K562 (cell line): ENCODE data around the gene OR9Q2. TPM values are rescaled to one million over a fixed set of nuclear protein-coding genes. Genes with fewer than 3 reads are reported as not detected.

ENCODE experiments used
- ATAC-seq: fragments of 200-7000 bp; cut with Tn5 transposase; 3 replicates; pipeline ENCODE4 v1.9.1; 2020; ENCODE audit warnings: moderate library complexity
- BruUV-seq: library from RNA; stranded (reverse); fragments of 400-500 nt; replicated peaks from 2 replicates; lab custom pipeline; 2021; lab: Mats Ljungman, UMichigan
- CTCF ChIA-PET: fragments of 300-600 bp; formaldehyde crosslinking; extraction: SDS; loops from one replicate; lab custom pipeline; 2021; ENCODE audit warnings: low intra/inter-chr PET ratio; lab: Yijun Ruan, JAX
- POLR2A ChIA-PET: fragments of 300-600, 350-650 bp; sonication (Branson Sonifier 250); formaldehyde crosslinking; extraction: SDS; loops from one replicate; lab custom pipeline; 2021; ENCODE audit warnings: antibody characterized with exemption, inconsistent platforms; lab: Yijun Ruan, JAX
- DNase-seq, 4 experiments: peaks; one replicate each; pipeline versions ENCODE4 v3.0.0 to v3.0.0-alpha.2; 2011 to 2018; ENCODE audit warnings: low spot score in 3 of 4, mixed read lengths in 3 of 4; ENCODE audit errors: extremely low read depth in 1 of 4
- FAIRE-seq: peaks from 2 replicates; lab custom pipeline; 2011; peaks lifted over from hg19 to GRCh38; lab: Jason Lieb, UNC
- H2AFZ ChIP-seq: 2 replicates; pipeline ENCODE4 v1.6.0; 2011; ENCODE audit warnings: low read depth, low read length, control low read depth, inconsistent platforms
- H3K27ac ChIP-seq: fragments of 200-600 bp; 3 replicates; pipeline ENCODE4 v1.8.0; 2011; ENCODE audit warnings: low read depth, mild to moderate bottlenecking, control low read depth, inconsistent platforms, low read length, moderate library complexity, mixed read lengths; ENCODE audit errors: extremely low read depth
- H3K27me3 ChIP-seq, 2 experiments: fragments of 300-600 bp in 1 of 2; 2 replicates in 1 of 2; 3 replicates in 1 of 2; pipeline versions ENCODE4 v1.6.0 to v1.8.0; 2011; ENCODE audit warnings: inconsistent platforms in 2 of 2, low read length in 2 of 2, mild to moderate bottlenecking in 1 of 2, mixed read lengths in 1 of 2, moderate library complexity in 1 of 2; ENCODE audit not compliant: control insufficient read depth in 2 of 2, insufficient read depth in 2 of 2
- H3K36me3 ChIP-seq: fragments of 300-600 bp; 3 replicates; pipeline ENCODE4 v1.8.0; 2011; ENCODE audit warnings: mild to moderate bottlenecking, low read length, inconsistent platforms; ENCODE audit not compliant: control insufficient read depth, insufficient read depth
- H3K4me1 ChIP-seq, 2 experiments: fragments of 200-600 bp in 1 of 2; replicated peaks in 1 of 2; 2 replicates in 1 of 2; 3 replicates in 1 of 2; pipeline versions ENCODE4 v1.5.1 to v1.8.0; 2011; ENCODE audit warnings: inconsistent platforms in 2 of 2, low read length in 2 of 2, mild to moderate bottlenecking in 1 of 2, mixed read lengths in 1 of 2, moderate library complexity in 1 of 2; ENCODE audit not compliant: control insufficient read depth in 2 of 2, insufficient read depth in 2 of 2
- H3K4me2 ChIP-seq: 2 replicates; pipeline ENCODE4 v1.6.1; 2011; ENCODE audit warnings: low read length, control low read depth, inconsistent platforms, mixed read lengths; ENCODE audit not compliant: insufficient read depth
- H3K4me3 ChIP-seq: fragments of 200-600 bp; sonication (generic), shearing (Covaris generic); 2 replicates; pipeline ENCODE4 v1.5.1; 2016; ENCODE audit warnings: control low read depth, inconsistent platforms
- H3K79me2 ChIP-seq: fragments of 200-600 bp; 3 replicates; pipeline ENCODE4 v1.8.0; 2011; ENCODE audit warnings: low read length, inconsistent platforms; ENCODE audit not compliant: control insufficient read depth, insufficient read depth
- H3K9ac ChIP-seq, 2 experiments: 2 replicates each; pipeline versions ENCODE4 v1.6.0 to v1.6.1; 2011; ENCODE audit warnings: low read depth in 2 of 2, low read length in 2 of 2, control low read depth in 1 of 2, inconsistent platforms in 1 of 2, mild to moderate bottlenecking in 1 of 2, mixed read lengths in 1 of 2; ENCODE audit not compliant: insufficient read depth in 1 of 2
- H3K9me1 ChIP-seq: one replicate; pipeline ENCODE4 v1.6.0; 2011; ENCODE audit warnings: inconsistent platforms, mild to moderate bottlenecking, low read length, moderate library complexity; ENCODE audit not compliant: control insufficient read depth, insufficient read depth
- H3K9me3 ChIP-seq: replicated peaks from 2 replicates; pipeline ENCODE4 v1.5.1; 2011; ENCODE audit warnings: low read depth, low read length, inconsistent platforms; ENCODE audit not compliant: control insufficient read depth, insufficient read depth
- H4K20me1 ChIP-seq: replicated peaks from 2 replicates; pipeline ENCODE4 v1.6.1; 2011; ENCODE audit warnings: low read length, inconsistent platforms, mixed read lengths; ENCODE audit not compliant: control insufficient read depth, insufficient read depth
- ARID4B ChIP-seq: sonication (generic); formaldehyde crosslinking; IDR thresholded peaks from 2 replicates; pipeline ENCODE4 v1.8.0; 2022; ENCODE audit warnings: mild to moderate bottlenecking, missing genetic modification reagents
- BCL6 ChIP-seq: fragments of 250-450 bp; sonication (Bioruptor Pico); IDR thresholded peaks from 2 replicates; pipeline ENCODE4 v1.4.0; 2020
- FOXK2 ChIP-seq, 2 experiments: fragments of 450-650 bp; IDR thresholded peaks in 1 of 2; conservative IDR thresholded peaks in 1 of 2; 2 replicates each; pipeline ENCODE4 v1.6.1; 2016; ENCODE audit warnings: low read depth in 2 of 2, mild to moderate bottlenecking in 1 of 2
- FOXM1 ChIP-seq, 2 experiments: fragments of 450-650 bp in 1 of 2; sonication (generic) in 1 of 2; formaldehyde crosslinking in 1 of 2; IDR thresholded peaks; 2 replicates each; pipeline versions ENCODE4 v1.6.1 to v1.9.0; 2017 to 2022; ENCODE audit warnings: low read depth in 2 of 2, mild to moderate bottlenecking in 2 of 2, missing genetic modification reagents in 1 of 2, moderate library complexity in 1 of 2
- HDGF ChIP-seq: fragments of 450-650 bp; IDR thresholded peaks from 2 replicates; pipeline ENCODE4 v1.6.1; 2016
- MYBL2 ChIP-seq, 2 experiments: fragments of 450-650 bp in 1 of 2; sonication (generic) in 1 of 2; formaldehyde crosslinking in 1 of 2; IDR thresholded peaks; 2 replicates each; pipeline versions ENCODE4 v1.6.1 to v1.8.1; 2017 to 2022; ENCODE audit warnings: borderline replicate concordance in 1 of 2, inconsistent platforms in 1 of 2, low read depth in 1 of 2, mild to moderate bottlenecking in 1 of 2, missing genetic modification reagents in 1 of 2, moderate library complexity in 1 of 2
- PURB ChIP-seq: sonication (generic); formaldehyde crosslinking; IDR thresholded peaks from 2 replicates; pipeline ENCODE4 v1.9.0; 2021; ENCODE audit warnings: low read depth, mild to moderate bottlenecking, missing genetic modification reagents
- RBM17 ChIP-seq: fragments of 200-400 bp; formaldehyde crosslinking; IDR thresholded peaks from 2 replicates; pipeline ENCODE4 v1.6.1; 2017; ENCODE audit warnings: low read depth, mild to moderate bottlenecking, low read length, borderline replicate concordance
- RBM34 ChIP-seq: fragments of 200-400 bp; formaldehyde crosslinking; IDR thresholded peaks from 2 replicates; pipeline ENCODE4 v1.6.1; 2018; ENCODE audit warnings: low read length, borderline replicate concordance; ENCODE audit not compliant: insufficient read depth
- SRSF9 ChIP-seq: fragments of 200-400 bp; formaldehyde crosslinking; IDR thresholded peaks from 2 replicates; pipeline ENCODE4 v1.6.1; 2017; ENCODE audit warnings: low read depth, low read length, borderline replicate concordance
- TBL1XR1 ChIP-seq, 2 experiments: IDR thresholded peaks; 2 replicates each; pipeline ENCODE4 v1.6.1; 2012; ENCODE audit warnings: improper control_type of control experiment in 2 of 2, low read length in 2 of 2, mild to moderate bottlenecking in 1 of 2
- ZNF696 ChIP-seq: fragments of 250-450 bp; sonication (Bioruptor Pico); conservative IDR thresholded peaks from 2 replicates; pipeline ENCODE4 v1.4.0; 2020; ENCODE audit warnings: mild to moderate bottlenecking, moderate library complexity
- in situ Hi-C: fragments of 300-500 bp; cut with MboI; formaldehyde crosslinking; loops from 4 replicates; pipeline ENCODE4 v1.15.0; 2018; ENCODE audit warnings: inconsistent platforms, mixed read lengths
- intact Hi-C: fragments of 100-400 bp; cut with micrococcal nuclease; formaldehyde crosslinking; loops from 2 replicates; pipeline ENCODE4 v1.14.2; 2022
- polyA plus RNA-seq, 8 experiments: library from polyadenylated mRNA; depleted of rRNA in 4 of 8; stranded (reverse) in 5 of 8; unstranded in 3 of 8; fragments of >200 nt; fragmentation: Nextera tagmentation in 2 of 8; fragmentation: Illumina TruSeq in 1 of 8; extraction: Ambion mirVana in 2 of 8; extraction: Trizol in 1 of 8; gene quantifications; 2 replicates each; pipeline versions ENCODE4 v1.2.1 to v1.2.3, GENCODE V29; 2011 to 2014; ENCODE audit warnings: inconsistent platforms in 1 of 8, missing spikeins in 1 of 8
- total RNA-seq, 7 experiments: library from RNA; depleted of rRNA in 6 of 7; stranded (reverse); fragments of >200 nt in 6 of 7; fragmentation: Illumina TruSeq in 2 of 7; extraction: Trizol in 2 of 7; gene quantifications; 2 replicates each; pipeline versions ENCODE4 v1.2.1 to v1.2.3, GENCODE V29; 2011 to 2021; ENCODE audit warnings: low replicate concordance in 1 of 7
- TF ChIP-seq, protein P1 (sequence below): fragments of 450-650 bp; IDR thresholded peaks from 2 replicates; pipeline ENCODE4 v1.6.1; 2017; ENCODE audit warnings: mild to moderate bottlenecking, moderate library complexity
- TF ChIP-seq, protein P2 (sequence below): fragments of 450-650 bp; IDR thresholded peaks from 2 replicates; pipeline ENCODE4 v1.6.1; 2016; ENCODE audit warnings: missing biosample characterization, missing genetic modification characterization

Gene OR9Q2
- total and polyA plus RNA-seq, 9 of the 15 experiments (the other 6 are each of a cell fraction or from before 2014, with no cell fraction given): not detected

DNA sequence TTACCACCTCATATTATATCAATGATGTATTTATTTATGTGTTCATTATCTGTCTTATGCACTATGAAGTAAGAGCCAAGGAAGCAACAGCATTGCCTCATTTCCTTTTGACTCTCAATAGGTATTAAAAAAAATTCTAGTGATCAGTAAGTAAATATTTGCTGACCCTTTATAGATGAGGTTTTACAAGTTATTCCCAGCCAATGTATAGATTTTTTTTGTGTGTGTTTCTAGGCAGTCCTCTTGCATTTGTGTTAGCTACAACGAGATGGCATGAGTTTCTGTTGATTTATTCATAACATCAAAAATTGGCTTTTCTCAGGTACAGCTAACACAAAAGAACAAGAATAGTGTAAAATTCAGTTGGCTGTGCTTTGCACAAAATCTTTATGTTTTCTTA, 10.4 kb downstream of the OR9Q2 start (continued):
- TF ChIP-seq, protein P1, sequence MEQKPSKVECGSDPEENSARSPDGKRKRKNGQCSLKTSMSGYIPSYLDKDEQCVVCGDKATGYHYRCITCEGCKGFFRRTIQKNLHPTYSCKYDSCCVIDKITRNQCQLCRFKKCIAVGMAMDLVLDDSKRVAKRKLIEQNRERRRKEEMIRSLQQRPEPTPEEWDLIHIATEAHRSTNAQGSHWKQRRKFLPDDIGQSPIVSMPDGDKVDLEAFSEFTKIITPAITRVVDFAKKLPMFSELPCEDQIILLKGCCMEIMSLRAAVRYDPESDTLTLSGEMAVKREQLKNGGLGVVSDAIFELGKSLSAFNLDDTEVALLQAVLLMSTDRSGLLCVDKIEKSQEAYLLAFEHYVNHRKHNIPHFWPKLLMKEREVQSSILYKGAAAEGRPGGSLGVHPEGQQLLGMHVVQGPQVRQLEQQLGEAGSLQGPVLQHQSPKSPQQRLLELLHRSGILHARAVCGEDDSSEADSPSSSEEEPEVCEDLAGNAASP: no peak
- TF ChIP-seq, protein P2, sequence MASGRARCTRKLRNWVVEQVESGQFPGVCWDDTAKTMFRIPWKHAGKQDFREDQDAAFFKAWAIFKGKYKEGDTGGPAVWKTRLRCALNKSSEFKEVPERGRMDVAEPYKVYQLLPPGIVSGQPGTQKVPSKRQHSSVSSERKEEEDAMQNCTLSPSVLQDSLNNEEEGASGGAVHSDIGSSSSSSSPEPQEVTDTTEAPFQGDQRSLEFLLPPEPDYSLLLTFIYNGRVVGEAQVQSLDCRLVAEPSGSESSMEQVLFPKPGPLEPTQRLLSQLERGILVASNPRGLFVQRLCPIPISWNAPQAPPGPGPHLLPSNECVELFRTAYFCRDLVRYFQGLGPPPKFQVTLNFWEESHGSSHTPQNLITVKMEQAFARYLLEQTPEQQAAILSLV: no peak
- TF ChIP-seq RBM34 (no peak), ZNF696 (no peak), PURB (CRISPR knock-in tag) (no peak), SRSF9 (no peak), HDGF (no peak), TBL1XR1 (IDR thresholded peaks at IDR 0.05; ENCODE audit: low read length in 2 of 2) (no peak), BCL6 (no peak)
- TF ChIP-seq, all 486 proteins: peak for 0

GRCh38 chr11:58204042-58204441, 15.2 kb downstream of the OR9Q2 start, which contains the start of gene OR1S2:
Gene OR1S2, minus strand, starts transcription at chr11:58204142. Its CDS starts 0 bp downstream, at chr11:58204142.
- in situ Hi-C loops: no loop called here
- no peak for FAIRE-seq
- BruUV-seq: no TSS peak
- TF ChIP-seq ARID4B (CRISPR knock-in tag): no peak
- no peak for TF ChIP-seq FOXM1 (IDR thresholded peaks at IDR 0.05; ENCODE audit: low read depth)
- no peak for TF ChIP-seq FOXM1 (CRISPR knock-in tag; IDR thresholded peaks at IDR 0.05; ENCODE audit: low read depth)
- no peak for TF ChIP-seq RBM17
- TF ChIP-seq MYBL2 (IDR thresholded peaks at IDR 0.05; ENCODE audit: low read depth): no peak
- TF ChIP-seq MYBL2 (CRISPR knock-in tag; IDR thresholded peaks at IDR 0.05; ENCODE audit: borderline replicate concordance): no peak
- no peak for TF ChIP-seq FOXK2 (conservative IDR thresholded peaks at IDR 0.05 in 1 of 2, IDR thresholded peaks at IDR 0.05 in 1 of 2; ENCODE audit: low read depth in 2 of 2)

More at GRCh38 chr11:58204042-58204441, 15.2 kb downstream of the OR9Q2 start, which contains the start of gene OR1S2:
- H3K4me2 ChIP-seq: no peak within 1 kb of the TSS
- DNase-seq (no peak), ATAC-seq (no peak)
- no peaks in the 10 kb centered on the region for H3K79me2 ChIP-seq
- H3K27ac ChIP-seq: no peak within 1 kb of the TSS
- H3K4me1 ChIP-seq: no peaks in the 10 kb centered on the region
- no peaks in the 10 kb centered on the region for H3K9me1 ChIP-seq
- H3K4me3 ChIP-seq: no peak within 1 kb of the TSS
- H3K9me3 ChIP-seq: no peaks in the 10 kb centered on the region; the same call in 1 of the 2 replicates
- CTCF ChIA-PET: no interaction called here
- POLR2A ChIA-PET: no interaction called here
- no peaks in the 10 kb centered on the region for H3K36me3 ChIP-seq
- H3K27me3 ChIP-seq: no peaks in the 10 kb centered on the region
- H2AFZ ChIP-seq: no peak within 1 kb of the TSS
- intact Hi-C loops: no loop called here
- no peaks in the 10 kb centered on the region for H4K20me1 ChIP-seq
- no peak within 1 kb of the TSS for H3K9ac ChIP-seq
